ENCODE data around the gene DOCK8. TPM values are rescaled to one million over a fixed set of nuclear protein-coding genes. Genes with fewer than 3 reads are reported as not detected.

The DOCK8 gene
- total RNA-seq, 2 donors from 2014 or later: 5.2 to 9.5 TPM

DNA sequence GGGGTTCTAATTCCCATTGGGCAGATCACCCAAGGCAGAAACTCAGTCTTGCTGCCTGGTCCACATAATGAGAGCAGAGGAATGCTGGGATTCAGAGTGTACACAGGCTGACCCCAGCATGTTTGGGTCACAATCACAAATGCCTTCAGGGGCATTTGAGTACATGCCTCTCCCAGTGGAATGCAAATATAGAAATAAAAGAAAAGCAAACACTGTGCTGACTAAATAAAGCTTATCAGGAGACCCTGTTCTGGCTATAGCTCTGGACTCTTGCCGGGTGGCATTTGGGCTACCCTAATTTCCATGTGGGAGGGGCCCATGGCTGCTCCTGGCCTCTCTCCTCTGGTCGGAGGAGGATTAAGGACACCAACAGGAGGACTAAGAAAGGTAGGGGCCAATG is 121.4 kb downstream of the DOCK8 start:
- H3K36me3 ChIP-seq: no peaks in the 10 kb centered on the region

DNA sequence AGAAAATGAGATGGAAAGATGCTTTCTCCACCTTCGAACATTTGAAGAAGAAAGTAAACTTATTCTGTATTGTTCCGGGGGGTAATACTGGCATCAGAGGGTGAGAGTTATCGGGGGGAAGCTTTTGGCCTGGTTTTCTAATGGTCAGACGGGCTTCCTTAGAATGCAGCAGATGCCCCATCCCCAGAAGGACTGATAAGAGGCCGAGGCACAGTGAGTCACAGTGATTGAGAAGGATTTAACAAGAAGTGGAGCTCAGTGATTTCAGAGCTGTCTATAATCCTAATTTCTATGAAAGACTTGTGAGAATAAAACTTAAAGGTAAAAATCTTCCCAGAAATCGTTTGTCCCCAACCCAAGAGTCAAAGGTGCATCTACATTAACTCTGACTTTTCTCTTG is 123.9 kb downstream of the DOCK8 start:
- Histone ChIP-seq H3K4me1 (no peaks in the 10 kb centered on the region), H3K27me3 (no peaks in the 10 kb centered on the region), H3K4me3 (no peak overlapping the region), H3K27ac (no peak overlapping the region), H3K36me3 (no peaks in the 10 kb centered on the region), H3K9me3 (no peaks in the 10 kb centered on the region)
- TF ChIP-seq, protein P1, sequence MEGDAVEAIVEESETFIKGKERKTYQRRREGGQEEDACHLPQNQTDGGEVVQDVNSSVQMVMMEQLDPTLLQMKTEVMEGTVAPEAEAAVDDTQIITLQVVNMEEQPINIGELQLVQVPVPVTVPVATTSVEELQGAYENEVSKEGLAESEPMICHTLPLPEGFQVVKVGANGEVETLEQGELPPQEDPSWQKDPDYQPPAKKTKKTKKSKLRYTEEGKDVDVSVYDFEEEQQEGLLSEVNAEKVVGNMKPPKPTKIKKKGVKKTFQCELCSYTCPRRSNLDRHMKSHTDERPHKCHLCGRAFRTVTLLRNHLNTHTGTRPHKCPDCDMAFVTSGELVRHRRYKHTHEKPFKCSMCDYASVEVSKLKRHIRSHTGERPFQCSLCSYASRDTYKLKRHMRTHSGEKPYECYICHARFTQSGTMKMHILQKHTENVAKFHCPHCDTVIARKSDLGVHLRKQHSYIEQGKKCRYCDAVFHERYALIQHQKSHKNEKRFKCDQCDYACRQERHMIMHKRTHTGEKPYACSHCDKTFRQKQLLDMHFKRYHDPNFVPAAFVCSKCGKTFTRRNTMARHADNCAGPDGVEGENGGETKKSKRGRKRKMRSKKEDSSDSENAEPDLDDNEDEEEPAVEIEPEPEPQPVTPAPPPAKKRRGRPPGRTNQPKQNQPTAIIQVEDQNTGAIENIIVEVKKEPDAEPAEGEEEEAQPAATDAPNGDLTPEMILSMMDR (IDR thresholded peaks at IDR 0.05): no peak
- DNase-seq (ENCODE audit: low spot score): no peak

More for the DNA sequence above, 121.4 kb downstream of the DOCK8 start:
- H3K9me3 ChIP-seq: no peaks in the 10 kb centered on the region
- no peak for DNase-seq (ENCODE audit: low spot score)
- TF ChIP-seq, protein P1 (IDR thresholded peaks at IDR 0.05): no peak
- no peaks in the 10 kb centered on the region for H3K27me3 ChIP-seq
- no peaks in the 10 kb centered on the region for H3K4me1 ChIP-seq
- no peak overlapping the region for H3K4me3 ChIP-seq
- no peak overlapping the region for H3K27ac ChIP-seq

DNA sequence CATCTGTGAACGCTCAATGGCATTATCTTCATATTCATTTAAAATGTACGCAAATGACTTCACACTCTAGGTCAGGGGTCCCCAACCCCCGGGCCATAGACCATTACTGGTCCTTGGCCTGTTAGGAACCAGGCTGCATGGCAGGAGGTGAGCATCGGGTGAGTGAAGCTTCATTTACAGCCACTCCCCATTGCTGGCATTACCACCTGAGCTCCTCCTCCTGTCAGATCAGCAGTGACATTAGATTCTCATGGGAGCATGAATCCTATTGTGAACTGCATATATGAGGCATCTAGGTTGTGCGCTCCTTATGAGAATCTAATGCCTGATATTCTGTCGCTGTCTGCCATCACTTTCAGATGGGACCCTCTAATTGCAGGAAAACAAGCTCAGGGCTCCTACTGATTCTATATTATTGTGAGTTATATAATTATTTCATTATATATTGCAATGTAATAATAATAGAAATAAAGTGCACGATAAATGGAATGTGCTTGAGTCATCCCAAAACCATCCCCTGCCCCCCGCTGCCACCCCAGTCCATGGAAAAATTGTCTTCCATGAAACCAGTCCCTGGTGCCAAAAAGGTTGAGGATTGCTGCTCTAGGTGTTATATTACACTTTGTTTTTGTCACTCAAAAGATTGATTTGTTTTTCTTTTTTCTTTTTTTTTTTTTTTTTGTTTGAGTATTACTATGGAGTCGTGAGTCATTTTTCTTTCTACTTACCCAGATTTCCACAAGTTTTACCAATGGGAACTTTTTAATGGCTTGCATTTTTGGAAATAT is 127.2 kb downstream of the DOCK8 start:
- DNase-seq (ENCODE audit: low spot score): no peak
- H3K36me3 ChIP-seq: no peaks in the 10 kb centered on the region
- H3K27ac ChIP-seq: no peak overlapping the region
- no peaks in the 10 kb centered on the region for H3K9me3 ChIP-seq
- H3K4me3 ChIP-seq: no peak overlapping the region
- TF ChIP-seq, protein P1 (IDR thresholded peaks at IDR 0.05): no peak
- no peaks in the 10 kb centered on the region for H3K4me1 ChIP-seq
- no peaks in the 10 kb centered on the region for H3K27me3 ChIP-seq

DNA sequence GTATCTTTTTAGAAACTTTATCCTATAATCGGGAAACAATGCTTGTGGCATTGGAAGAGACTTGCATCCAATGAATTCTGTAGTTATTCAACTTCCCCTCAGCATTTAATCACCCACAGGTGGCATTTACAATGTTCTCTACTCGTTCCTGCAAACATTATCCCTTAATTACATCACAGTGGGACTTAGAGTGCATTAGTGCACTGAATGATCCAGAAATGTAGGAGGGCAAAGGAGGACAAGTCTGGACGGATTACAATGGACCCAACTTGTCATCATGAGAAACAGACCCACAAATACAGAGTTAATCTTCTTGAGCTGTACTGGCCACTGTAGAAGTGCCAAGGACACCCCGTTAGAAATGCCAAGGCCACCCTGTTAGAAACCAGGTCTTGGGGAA is 129.1 kb downstream of the DOCK8 start:
- H3K4me1 ChIP-seq: no peaks in the 10 kb centered on the region
- TF ChIP-seq, protein P1 (IDR thresholded peaks at IDR 0.05): no peak
- H3K4me3 ChIP-seq: no peak overlapping the region
- no peaks in the 10 kb centered on the region for H3K27me3 ChIP-seq
- no peak overlapping the region for H3K27ac ChIP-seq
- no peak for DNase-seq (ENCODE audit: low spot score)
- H3K36me3 ChIP-seq: no peaks in the 10 kb centered on the region
- no peaks in the 10 kb centered on the region for H3K9me3 ChIP-seq

DNA sequence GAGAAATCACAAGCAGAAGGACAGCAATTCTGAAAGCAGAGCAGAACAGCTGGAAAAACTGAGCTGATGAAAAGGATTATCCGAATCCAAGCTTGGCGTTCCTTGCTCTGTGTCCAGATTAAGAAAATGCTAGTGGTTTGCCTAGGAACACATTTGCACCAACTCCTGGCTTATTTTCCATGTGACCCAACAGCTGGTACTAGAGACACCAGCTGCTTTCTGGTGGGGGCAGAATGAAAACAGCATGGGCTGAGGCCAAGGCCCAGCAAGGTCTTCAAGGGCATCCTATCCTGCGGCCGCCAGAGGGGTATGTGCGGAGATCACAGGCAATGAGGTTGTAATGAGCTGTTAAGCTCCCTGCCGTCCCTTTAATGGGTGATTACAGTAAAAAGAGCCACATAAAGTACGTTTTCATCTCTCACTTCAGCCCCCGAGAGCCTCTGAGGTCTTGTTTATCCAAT is 131.5 kb downstream of the DOCK8 start:
- Histone ChIP-seq H3K27me3 (no peaks in the 10 kb centered on the region), H3K36me3 (no peaks in the 10 kb centered on the region), H3K9me3 (no peaks in the 10 kb centered on the region), H3K27ac (no peak overlapping the region), H3K4me3 (no peak overlapping the region), H3K4me1 (no peaks in the 10 kb centered on the region)
- no peak for DNase-seq (ENCODE audit: low spot score)
- TF ChIP-seq, protein P1 (IDR thresholded peaks at IDR 0.05): no peak

Data from right atrium auricular region (tissue), 2 donors.